GM19395 (cell line): ENCODE results near the gene MOCS1.

ENCODE experiments used
- ATAC-seq: cut with Tn5 transposase; IDR thresholded peaks from one replicate; pipeline ENCODE4 v1.9.1; 2021; ENCODE audit warnings: mild to moderate bottlenecking, moderate library complexity; ENCODE audit not compliant: unreplicated experiment

MOCS1 gene

DNA sequence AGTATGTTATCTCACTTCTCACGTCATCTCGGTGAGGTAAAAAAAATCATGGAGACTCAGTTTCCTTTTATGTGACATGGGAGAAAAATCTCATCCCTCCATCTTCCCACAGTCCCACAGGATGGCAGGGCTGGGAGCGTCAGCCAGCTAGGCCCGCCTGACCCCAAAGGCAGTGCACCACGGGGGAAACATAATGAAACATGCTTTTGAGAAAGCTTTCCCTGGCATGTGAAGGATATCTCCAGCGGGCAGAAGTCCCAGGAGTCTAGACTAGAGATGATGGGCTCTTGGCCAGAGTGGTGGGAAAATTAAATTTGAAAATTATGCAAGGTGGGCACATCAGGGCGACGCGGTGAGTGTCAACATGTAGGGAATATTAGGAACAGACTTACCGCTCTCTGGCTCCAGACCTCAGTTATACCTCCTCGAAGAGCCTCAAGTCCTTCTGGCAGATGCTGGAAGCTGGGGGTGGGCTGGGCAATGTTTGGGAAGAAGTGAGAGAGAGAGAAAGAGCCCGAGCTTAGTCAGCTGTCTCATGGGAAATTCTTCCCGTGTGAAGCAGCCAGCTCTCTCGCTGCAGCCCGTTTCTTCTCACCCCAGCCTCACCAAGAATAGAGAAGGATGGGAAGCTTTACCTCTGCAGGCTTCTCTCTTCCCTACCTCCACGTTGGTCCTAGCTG, 52.3 kb downstream of the MOCS1 start:
- no peak for ATAC-seq

DNA sequence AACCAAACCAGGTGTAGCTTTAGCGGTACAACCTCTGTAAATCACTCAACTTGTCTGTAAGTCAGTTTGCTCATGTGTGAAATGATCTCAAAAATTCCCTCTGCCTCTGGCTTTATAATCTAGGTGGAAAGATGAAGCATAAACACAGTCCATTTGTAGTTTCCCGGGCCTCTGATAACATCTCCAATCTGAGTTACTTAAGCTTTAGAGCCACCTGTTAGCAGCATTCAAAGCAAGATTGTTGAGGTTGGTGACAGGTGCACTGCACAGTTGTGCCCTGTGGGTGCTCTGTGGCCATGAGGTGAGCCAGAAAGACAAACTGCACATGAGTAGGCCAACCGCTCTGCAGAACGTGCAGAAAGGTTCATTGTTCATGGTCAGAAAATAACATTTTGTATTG, 53.7 kb downstream of the MOCS1 start:
- ATAC-seq, result no peak

- no peak for ATAC-seq
These were observed 54.7 kb downstream of the MOCS1 start for GRCh38 chr6:39879535-39879934.

- ATAC-seq, result no peak
These were observed 57.4 kb downstream of the MOCS1 start for GRCh38 chr6:39876826-39877225.

- no peak for ATAC-seq
These were observed 58.2 kb downstream of the MOCS1 start for GRCh38 chr6:39876111-39876510.

DNA sequence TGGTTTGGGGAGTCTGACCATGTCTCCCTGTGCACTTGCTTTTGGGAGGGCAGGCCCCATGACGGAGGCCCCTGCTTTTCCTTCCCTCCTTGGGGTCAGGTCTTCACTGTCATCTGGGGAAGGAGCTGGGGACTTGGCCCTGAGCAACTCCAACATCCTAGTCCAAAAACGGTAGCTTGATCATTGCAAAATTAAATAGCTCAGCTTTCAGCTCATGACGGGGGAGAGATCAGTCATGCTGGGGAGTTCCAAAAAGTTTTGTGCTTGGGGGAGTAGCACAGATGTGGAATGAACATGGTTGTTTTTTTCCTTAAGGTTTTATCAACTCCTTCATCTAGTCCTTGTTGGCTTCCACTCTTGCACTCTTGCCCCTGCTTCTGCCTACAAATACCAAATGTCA, 60.8 kb downstream of the MOCS1 start:
- no peak for ATAC-seq

- no peak for ATAC-seq
These were observed 63.3 kb downstream of the MOCS1 start for GRCh38 chr6:39870950-39871349.

DNA sequence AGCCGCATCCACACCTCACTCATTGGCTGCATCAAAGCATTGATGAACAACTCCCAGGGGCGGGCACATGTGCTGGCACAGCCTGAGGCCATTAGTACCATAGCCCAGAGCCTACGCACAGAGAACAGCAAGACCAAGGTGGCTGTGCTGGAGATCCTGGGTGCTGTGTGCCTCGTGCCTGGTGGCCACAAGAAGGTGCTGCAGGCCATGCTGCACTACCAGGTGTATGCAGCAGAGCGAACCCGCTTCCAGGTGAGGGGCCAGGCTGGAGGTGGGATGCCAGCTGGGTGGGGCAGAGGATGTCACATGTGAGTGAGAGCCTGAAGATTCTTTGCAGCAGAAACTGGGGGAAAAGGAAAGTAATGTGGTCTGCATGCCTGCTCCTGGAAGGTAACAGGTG, 66.7 kb downstream of the MOCS1 start:
- ATAC-seq, result no peak

- ATAC-seq, result no peak
These were observed 69.0 kb downstream of the MOCS1 start for GRCh38 chr6:39865011-39865888.

DNA sequence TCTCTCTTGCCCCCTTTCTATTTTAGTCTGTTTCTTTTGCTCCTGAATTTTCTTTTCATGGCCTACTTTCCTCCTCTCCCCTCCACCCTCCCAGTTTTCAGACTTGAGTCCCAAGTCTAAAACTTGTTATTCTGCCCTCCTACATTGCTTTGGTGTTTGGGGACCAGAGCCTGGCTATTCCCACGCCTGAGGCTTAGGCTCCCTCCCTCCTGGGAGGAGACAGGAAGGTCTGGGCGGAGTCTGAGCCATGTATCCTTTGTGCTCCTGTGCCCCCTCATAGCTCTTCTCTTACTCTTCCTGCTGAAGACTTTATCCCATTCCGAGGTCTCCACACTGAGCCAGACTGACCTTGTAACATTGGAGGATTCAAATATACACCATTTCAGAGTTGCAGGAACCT, 72.6 kb downstream of the MOCS1 start:
- no peak for ATAC-seq

DNA sequence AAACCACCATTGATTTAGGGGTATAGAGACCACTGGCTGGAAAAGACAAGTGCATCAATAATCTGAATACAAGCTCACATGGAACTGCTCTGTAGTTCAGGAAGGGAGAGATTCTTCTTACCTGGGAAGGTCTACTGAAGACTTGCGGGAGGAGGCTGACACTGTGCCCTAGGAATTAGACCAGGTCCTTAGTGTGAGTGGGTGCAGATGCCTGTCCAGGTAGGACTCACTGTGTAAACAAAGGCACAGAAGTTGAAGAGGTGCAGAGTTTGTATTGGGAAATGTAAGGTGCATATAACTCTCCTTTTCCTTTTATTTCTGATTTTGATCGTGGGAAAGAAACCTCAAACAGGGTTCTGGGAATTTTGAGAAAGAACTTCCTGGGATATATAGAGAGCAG, 75.2 kb downstream of the MOCS1 start:
- no peak for ATAC-seq

- ATAC-seq, result no peak
These were observed 78.8 kb downstream of the MOCS1 start for GRCh38 chr6:39855356-39855995.
